ENCODE measurements around the gene SSNA1. TPM values are rescaled to one million over a fixed set of nuclear protein-coding genes. Genes with fewer than 3 reads are reported as not detected.
"Not testable (repeated sequence)": the region's sequence is repeated elsewhere in the genome, so short reads cannot be mapped to it uniquely, and the experiment has no call there.

The SSNA1 gene
- total RNA-seq, 1 experiment from 2014 or later = 184 TPM

DNA sequence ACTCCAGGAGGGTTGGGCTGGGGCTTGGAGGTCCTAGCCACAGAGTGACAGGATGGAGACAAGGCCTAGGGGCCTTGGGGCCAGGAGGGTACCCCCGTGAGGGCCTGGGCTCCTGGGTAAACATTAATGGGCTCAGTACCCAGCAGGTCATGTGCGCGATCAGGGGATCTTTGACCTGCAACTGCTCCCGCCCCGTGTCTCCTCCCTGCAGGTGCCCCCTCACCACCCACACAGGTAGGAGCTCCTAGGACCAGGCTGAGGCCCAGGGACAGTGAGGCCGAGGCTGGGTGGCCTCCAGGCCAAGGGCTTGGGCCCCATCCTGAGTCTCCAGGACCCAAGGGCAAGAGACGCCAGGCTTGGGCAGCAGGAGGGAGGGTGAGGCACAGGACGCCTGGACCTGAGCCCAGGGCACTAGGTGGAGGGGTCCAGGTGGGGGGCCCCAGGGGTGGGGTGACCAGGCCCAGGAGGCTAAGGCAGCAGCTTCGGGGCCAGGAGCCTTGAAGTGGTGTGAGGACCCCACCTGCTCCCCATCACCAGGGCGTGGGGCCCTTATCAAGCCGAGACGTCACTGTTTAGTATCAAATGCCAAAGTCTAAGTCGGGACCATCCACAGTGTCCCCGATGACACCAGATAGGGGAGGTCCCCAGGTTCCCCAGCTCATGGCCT lies 42.4 kb downstream of the SSNA1 start, which contains the start of gene SLC34A3:
SLC34A3 (plus strand) TSS at position 197 of the 667 bp plus-strand sequence. CDS start 802 bp downstream, outside the sequence.
- DNase-seq (ENCODE audit: low spot score) = no peak

DNA sequence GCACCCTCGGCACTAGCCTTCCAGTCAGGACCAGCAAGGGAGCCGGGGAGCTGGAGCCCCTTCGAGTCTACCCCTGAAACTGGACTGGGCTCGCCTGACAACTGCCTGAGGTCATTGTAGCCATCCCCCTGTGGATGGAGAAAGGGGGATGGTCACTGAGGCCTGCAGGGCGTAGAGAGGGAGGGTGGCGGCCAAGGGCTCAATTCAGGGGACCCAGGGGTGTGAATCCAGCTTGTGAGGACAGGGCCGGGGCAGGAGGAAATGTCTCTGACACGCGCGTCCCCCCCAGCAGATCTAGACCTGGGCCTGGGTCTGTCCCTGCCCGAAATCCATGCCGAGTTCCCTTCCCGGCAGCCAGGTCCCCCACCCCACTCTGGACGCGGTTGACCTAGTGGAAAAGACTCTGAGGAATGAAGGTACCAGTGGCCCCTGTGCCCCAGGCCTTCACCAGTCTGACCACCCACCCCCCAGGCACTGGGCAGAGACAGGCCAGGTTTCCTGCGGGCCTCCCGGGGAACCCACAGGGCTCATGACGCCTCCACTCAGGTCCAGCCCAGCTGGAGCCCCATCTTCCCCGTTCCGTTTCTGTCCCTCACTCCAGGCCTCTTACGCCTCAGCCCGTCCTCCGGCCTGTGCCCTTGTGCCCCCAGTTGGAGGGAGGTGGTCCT lies 43.0 kb downstream of the SSNA1 start:
- DNase-seq (ENCODE audit: low spot score) = no peak

DNA sequence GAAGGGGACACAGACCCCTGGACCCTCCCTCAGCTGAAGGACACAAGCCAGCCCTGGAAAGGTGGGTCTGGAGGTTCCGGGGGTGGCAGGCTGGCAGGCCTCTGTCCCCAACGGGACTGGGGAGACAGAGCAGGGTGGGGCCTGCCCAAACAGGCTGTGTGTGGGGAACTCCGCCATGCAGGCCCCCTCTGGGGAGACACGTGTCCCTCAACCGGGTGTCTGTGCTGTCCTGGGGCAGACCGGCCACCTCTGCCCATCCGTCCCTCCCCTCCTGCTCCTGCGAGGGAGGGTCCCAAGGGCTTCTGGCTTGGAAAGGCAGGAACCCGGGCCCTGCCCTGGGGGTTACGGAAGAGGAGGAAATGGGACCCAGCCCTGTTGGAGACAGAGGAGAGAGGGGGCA lies 43.6 kb downstream of the SSNA1 start:
- DNase-seq (ENCODE audit: low spot score) = no peak

DNA sequence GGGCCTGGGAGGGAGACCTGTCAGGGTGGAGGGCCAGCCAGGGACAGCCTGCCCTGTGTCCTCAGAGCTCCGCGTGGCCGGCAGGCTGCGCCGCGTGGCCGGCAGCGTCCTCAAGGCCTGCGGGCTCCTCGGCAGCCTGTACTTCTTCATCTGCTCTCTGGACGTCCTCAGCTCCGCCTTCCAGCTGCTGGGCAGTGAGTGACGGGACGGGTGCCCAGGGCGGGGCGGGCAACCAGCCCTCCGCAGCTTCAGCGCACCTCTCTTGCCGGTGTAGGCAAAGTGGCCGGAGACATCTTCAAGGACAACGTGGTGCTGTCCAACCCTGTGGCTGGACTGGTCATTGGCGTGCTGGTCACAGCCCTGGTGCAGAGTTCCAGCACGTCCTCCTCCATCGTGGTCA lies 44.0 kb downstream of the SSNA1 start:
- no peak for DNase-seq (ENCODE audit: low spot score)

DNA sequence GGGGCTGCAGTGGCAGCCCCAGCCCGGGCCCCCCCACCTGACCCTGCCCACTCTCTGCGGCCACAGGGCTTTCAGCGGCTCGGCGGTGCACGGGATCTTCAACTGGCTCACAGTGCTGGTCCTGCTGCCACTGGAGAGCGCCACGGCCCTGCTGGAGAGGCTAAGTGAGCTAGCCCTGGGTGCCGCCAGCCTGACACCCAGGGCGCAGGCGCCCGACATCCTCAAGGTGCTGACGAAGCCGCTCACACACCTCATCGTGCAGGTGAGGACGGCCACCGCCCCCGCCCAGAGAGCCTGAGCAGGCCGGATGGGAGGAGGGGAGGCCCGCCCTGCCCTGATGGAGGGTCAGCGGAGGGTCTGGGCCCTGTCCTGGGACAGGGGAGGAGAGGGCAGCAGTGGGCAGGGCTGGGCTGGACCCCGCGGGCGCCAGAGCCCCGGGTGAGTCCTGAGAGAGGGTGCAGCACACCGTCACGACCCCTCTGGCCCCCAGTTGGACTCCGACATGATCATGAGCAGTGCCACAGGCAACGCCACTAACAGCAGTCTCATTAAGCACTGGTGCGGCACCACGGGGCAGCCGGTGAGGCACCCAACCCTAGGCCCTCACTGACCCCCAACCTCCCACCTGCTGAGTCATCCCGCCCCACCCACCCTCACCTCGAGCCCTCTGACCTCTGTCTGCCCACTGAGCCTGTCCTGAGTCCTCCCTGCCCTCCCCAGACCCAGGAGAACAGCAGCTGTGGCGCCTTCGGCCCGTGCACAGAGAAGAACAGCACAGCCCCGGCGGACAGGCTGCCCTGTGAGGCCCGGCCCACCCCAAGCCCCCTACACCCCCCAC lies 44.9 kb downstream of the SSNA1 start:
- peak; percentile 57 for DNase-seq (ENCODE audit: low spot score)

DNA sequence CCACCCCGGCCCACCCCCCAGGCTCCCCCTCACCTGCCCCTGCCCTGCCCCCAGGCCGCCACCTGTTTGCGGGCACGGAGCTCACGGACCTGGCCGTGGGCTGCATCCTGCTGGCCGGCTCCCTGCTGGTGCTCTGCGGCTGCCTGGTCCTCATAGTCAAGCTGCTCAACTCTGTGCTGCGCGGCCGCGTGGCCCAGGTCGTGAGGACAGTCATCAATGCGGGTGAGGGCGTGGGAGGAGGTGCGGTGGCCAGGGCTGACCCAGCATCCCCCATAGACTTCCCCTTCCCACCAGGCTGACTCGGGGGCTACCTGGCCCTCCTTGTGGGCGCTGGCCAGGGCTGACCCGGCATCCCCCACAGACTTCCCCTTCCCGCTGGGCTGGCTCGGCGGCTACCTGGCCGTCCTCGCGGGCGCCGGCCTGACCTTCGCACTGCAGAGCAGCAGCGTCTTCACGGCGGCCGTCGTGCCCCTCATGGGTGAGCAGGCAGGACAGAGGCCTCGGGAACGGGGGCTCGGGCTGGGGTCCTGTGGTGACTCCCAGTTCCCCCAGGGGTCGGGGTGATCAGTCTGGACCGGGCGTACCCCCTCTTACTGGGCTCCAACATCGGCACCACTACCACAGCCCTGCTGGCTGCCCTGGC lies 45.7 kb downstream of the SSNA1 start:
- no peak for DNase-seq (ENCODE audit: low spot score)

DNA sequence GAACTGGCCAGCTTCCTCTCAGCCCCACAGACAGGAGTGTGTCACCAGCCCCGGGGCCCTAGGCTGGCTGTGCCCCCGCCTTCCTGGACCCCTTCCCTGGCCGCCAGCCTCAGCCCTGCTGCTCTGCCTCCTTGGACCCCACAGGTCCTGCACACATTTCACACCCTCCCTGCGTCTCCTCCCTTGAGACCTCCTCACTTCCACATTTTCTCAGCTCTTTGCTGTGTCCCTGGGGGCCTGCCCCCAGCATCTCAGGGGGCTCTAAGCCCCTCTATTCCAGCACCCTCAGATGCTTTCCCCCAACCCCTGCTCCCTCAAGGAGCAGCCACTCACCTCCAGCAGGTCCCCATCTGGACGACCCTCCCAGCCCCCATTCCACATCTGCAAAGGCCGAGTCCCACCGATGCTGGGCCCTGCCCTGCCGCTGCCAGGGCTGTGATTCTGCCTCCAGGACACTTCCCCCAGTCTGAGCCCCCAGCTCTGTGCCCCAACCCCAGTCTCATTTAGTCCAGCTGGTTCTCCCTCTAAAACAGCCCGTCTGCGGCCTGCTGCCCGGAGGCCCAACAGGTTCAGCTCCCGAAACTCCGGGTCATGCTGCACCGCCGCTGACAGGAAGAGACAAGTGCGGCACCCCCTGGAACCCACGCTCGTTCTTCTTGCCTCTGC lies 46.4 kb downstream of the SSNA1 start:
- DNase-seq (ENCODE audit: low spot score) = no peak

DNA sequence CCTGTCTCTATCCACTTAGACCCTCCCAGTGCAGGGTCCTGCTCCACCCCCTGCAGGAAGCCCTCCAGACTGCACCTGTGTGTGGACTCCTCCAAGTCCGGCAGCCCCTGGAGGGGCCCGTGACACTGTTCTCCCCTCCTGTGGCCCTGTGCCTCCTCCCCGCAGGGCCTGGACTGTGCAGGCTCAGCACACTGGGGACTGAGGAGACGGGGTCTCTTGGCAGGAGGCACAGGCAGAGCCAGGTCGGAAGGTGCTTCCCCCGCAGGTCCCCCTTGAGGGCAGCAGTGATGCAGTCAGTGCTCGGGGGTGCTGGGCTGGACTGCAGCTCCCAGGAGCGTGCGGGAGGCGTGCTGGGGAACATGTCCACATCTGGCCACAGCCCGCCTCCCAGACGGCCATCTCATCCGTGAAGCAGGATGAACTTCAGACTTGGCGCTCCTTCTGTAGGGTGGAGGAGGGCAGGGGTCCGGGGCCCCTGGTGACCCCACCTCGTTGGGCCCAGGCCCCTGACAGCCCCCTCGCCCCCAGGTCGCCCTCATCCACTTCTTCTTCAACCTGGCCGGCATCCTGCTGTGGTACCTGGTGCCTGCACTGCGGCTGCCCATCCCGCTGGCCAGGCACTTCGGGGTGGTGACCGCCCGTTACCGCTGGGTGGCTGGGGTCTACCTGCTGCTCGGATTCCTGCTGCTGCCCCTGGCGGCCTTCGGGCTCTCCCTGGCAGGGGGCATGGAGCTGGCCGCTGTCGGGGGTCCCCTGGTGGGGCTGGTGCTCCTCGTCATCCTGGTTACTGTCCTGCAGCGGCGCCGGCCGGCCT lies 47.2 kb downstream of the SSNA1 start:
- DNase-seq (ENCODE audit: low spot score) = no peak

DNA sequence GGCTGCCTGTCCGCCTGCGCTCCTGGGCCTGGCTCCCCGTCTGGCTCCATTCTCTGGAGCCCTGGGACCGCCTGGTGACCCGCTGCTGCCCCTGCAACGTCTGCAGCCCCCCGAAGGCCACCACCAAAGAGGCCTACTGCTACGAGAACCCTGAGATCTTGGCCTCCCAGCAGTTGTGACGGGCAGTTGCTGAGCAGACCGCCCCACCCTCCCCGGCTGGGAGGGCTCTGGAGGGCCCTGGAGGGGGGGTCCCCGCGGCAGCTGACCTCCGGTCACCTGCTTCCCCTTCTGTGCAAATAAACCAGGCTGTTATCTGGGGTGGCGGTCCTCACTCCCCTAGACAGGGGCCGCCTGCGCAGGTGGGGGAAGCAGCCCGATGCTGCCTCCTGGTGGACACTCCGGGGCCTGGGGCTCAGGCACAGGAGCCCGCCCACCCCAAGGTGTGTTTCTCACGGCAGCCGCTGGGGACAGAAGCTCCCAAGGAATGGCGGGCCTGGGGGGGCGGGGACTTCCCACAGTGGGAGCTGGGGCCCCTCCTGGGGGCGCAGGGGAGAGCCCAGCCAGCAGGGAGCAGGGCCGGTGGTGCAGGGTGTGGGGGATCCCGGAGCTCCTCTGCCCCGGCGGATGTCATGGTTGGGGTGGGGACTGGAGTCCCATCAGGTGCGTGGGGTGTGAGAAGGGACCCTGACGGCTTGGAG lies 47.9 kb downstream of the SSNA1 start:
- DNase-seq (ENCODE audit: low spot score) = peak; percentile 88

DNA sequence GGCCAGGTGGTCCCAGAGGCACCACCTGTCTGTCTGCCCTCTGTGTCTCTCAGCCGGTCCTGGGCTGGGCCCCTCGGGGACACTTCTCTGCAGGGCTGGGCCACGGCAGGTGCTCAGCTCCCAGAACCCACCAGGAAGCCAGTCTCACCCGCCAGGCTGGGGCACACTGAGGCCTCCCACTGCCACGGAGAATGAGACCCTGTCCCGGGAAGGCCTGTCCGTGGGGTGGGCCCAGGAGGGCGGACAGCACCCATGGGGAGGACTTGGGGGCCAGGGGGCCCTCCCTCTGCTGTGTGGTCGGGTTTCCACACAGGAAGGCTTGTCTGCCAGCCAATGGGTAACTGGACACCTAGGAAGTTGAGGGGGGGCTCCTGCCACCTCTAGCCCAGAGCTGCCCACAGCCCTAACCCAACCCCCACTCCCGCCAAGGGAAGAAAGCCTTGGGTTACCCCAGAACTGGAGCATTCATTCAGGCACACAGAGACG lies 48.5 kb downstream of the SSNA1 start:
- no peak for DNase-seq (ENCODE audit: low spot score)

DNA sequence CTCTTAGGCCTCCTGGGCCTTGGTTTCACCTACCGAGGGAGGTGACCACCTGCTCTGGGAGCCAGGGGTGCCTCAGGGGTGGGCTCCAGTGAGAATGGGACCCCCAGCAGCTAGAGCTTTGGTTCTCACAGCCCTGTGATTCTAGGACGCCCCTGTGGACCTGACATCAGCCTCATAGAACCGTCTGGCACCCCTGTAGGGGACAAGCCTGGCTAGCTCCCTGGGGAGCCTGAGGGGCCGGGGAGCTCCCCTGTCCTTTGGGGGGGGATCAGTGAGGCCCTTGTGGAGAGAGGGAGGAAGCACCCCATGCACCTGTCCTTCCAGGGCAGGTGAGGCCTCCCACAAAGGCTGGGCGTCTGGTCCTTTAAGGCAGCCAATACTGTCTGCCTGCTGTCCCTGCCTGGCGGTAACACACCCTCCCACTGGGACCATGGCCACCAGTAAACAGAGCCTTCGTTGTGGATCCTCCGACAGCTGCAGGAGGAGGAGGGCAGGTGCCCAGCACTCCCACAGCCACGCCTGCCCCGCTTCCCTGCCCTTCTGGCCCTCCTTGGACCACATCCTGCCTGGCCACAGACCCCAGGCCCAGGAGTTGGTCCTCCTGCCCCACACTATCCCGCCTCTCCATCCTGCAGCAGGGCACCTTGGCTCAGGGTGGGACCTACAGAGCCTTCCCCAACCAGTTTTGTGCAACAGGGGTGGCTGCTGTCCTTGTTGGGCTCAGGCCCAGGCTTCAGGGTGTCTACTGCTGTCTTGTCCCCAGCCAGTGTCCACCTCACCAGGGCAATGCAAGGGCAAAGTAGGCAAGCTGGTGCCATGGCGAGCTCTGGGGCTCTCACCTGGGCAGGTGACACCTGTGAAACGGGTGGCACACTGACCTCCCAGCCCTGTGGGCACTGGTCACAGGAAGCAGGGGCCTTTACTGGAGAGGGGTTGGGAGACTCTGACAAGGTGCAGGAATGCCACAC lies 49.6 kb downstream of the SSNA1 start:
- DNase-seq (ENCODE audit: low spot score) = peak; percentile 62

DNA sequence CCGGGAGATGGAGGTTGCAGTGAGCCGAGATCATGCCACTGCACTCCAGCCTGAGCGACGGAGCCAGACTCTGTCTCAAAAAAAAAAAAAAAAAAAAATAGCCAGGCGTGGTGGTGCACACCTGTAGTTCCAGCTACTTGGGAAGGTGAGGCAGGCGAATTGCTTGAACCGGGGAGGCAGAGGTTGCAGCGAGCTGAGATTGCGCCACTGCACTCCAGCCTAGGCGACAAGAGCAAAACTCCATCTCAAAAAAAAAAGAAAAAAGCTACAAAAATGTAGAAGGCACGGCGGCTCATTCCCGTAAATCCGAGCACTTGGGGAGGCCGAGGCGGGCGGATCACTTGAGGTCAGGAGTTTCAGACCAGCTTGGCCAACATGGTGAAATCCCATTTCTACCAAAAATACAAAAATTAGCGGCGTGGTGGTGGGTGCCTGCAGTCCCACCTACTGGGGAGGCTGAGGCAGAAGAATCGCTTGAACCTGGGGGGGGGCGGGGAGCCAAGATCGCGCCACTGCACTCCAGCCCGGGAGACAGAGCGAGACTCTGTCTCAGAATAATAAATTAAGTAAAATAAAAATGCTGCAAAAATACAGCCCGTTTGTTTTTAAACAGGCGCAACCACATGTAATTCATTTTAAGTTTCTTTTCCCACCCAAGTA lies 51.2 kb downstream of the SSNA1 start:
- DNase-seq (ENCODE audit: low spot score) = not testable (repeated sequence)

Small RNA genes lying within 50 kb of the gene (small RNA-seq; reads per million reads assigned to genes)
- gene MIR3621 = not detected

Other genes with a start within 250 kb of the SSNA1 start
- gene FBXW5, start 243.9 kb upstream of the SSNA1 start, total RNA-seq (2014; rRNA removed; shearing (Covaris generic)) = 379 and 389 TPM in 2 replicates
- 0.71 and 2.6 TPM in 2 replicates for gene C8G, start 243.4 kb upstream of the SSNA1 start, total RNA-seq (2014; rRNA removed; shearing (Covaris generic))
- 0.58 and 0.94 TPM in 2 replicates for gene LCN12, start 236.4 kb upstream of the SSNA1 start, total RNA-seq (2014; rRNA removed; shearing (Covaris generic))
- gene PTGDS, start 211.2 kb upstream of the SSNA1 start, total RNA-seq (2014; rRNA removed; shearing (Covaris generic)) = not detected in 2 replicates
- gene LCNL1, start 205.7 kb upstream of the SSNA1 start, total RNA-seq (2014; rRNA removed; shearing (Covaris generic)) = not detected in 2 replicates
- gene PAXX, start 196.3 kb upstream of the SSNA1 start, total RNA-seq (2014; rRNA removed; shearing (Covaris generic)) = 169 and 179 TPM in 2 replicates
- 17.0 and 24.1 TPM in 2 replicates for gene CLIC3, start 192.1 kb upstream of the SSNA1 start, total RNA-seq (2014; rRNA removed; shearing (Covaris generic))
- 92.6 and 99.9 TPM in 2 replicates for gene ABCA2, start 160.4 kb upstream of the SSNA1 start, total RNA-seq (2014; rRNA removed; shearing (Covaris generic))
- 0.36 and 0.42 TPM in 2 replicates for gene FUT7, start 156.6 kb upstream of the SSNA1 start, total RNA-seq (2014; rRNA removed; shearing (Covaris generic))
- gene NPDC1, start 142.5 kb upstream of the SSNA1 start, total RNA-seq (2014; rRNA removed; shearing (Covaris generic)) = 59.9 and 84.3 TPM in 2 replicates
- 2.5 and 2.7 TPM in 2 replicates for gene ENTPD2, start 134.6 kb upstream of the SSNA1 start, total RNA-seq (2014; rRNA removed; shearing (Covaris generic))
- gene SAPCD2, start 118.1 kb upstream of the SSNA1 start, total RNA-seq (2014; rRNA removed; shearing (Covaris generic)) = 217 and 239 TPM in 2 replicates
- gene UAP1L1, start 111.2 kb upstream of the SSNA1 start, total RNA-seq (2014; rRNA removed; shearing (Covaris generic)) = 3.7 and 5.3 TPM in 2 replicates
- 82.2 and 104 TPM in 2 replicates for gene MAN1B1, start 101.7 kb upstream of the SSNA1 start, total RNA-seq (2014; rRNA removed; shearing (Covaris generic))
- gene DPP7, start 73.9 kb upstream of the SSNA1 start, total RNA-seq (2014; rRNA removed; shearing (Covaris generic)) = 290 and 324 TPM in 2 replicates
- 0.39 and 3.0 TPM in 2 replicates for gene GRIN1, start 49.5 kb upstream of the SSNA1 start, total RNA-seq (2014; rRNA removed; shearing (Covaris generic))
- 0.43 and 0.44 TPM in 2 replicates for gene LRRC26, start 18.6 kb upstream of the SSNA1 start, total RNA-seq (2014; rRNA removed; shearing (Covaris generic))
- not detected in 2 replicates for gene TMEM210, start 16.6 kb upstream of the SSNA1 start, total RNA-seq (2014; rRNA removed; shearing (Covaris generic))
- gene ANAPC2, start 116 bp upstream of the SSNA1 start, total RNA-seq (2014; rRNA removed; shearing (Covaris generic)) = 60.6 and 64.0 TPM in 2 replicates
- 63.1 and 66.3 TPM in 2 replicates for gene TPRN, start 12.1 kb downstream of the SSNA1 start, total RNA-seq (2014; rRNA removed; shearing (Covaris generic))
- 44.7 and 51.5 TPM in 2 replicates for gene TMEM203, start 17.0 kb downstream of the SSNA1 start, total RNA-seq (2014; rRNA removed; shearing (Covaris generic))
- 19.0 and 23.9 TPM in 2 replicates for gene NDOR1, start 17.0 kb downstream of the SSNA1 start, total RNA-seq (2014; rRNA removed; shearing (Covaris generic))
- gene RNF208, start 33.6 kb downstream of the SSNA1 start, total RNA-seq (2014; rRNA removed; shearing (Covaris generic)) = 0.55 and 1.7 TPM in 2 replicates
- 1.6 and 2.4 TPM in 2 replicates for gene CYSRT1, start 36.5 kb downstream of the SSNA1 start, total RNA-seq (2014; rRNA removed; shearing (Covaris generic))
- gene RNF224, start 38.8 kb downstream of the SSNA1 start, total RNA-seq (2014; rRNA removed; shearing (Covaris generic)) = 0.38 TPM in 1 of 2 replicates, not detected in the other
- gene SLC34A3, start 42.2 kb downstream of the SSNA1 start, total RNA-seq (2014; rRNA removed; shearing (Covaris generic)) = 0.15 TPM in 1 of 2 replicates, not detected in the other
- 607 and 627 TPM in 2 replicates for gene TUBB4B, start 52.6 kb downstream of the SSNA1 start, total RNA-seq (2014; rRNA removed; shearing (Covaris generic))
- not detected in 2 replicates for gene STPG3, start 62.6 kb downstream of the SSNA1 start, total RNA-seq (2014; rRNA removed; shearing (Covaris generic))
- gene NELFB, start 66.7 kb downstream of the SSNA1 start, total RNA-seq (2014; rRNA removed; shearing (Covaris generic)) = 111 and 115 TPM in 2 replicates
- 210 and 226 TPM in 2 replicates for gene TOR4A, start 89.0 kb downstream of the SSNA1 start, total RNA-seq (2014; rRNA removed; shearing (Covaris generic))
- gene NRARP, start 113.6 kb downstream of the SSNA1 start, total RNA-seq (2014; rRNA removed; shearing (Covaris generic)) = 107 and 116 TPM in 2 replicates
- 7.6 and 14.1 TPM in 2 replicates for gene EXD3, start 234.5 kb downstream of the SSNA1 start, total RNA-seq (2014; rRNA removed; shearing (Covaris generic))
- 1.5 and 3.7 TPM in 2 replicates for gene NOXA1, start 234.7 kb downstream of the SSNA1 start, total RNA-seq (2014; rRNA removed; shearing (Covaris generic))